PC-3 (cell line): Measurements from ENCODE around the gene RPL37.

Experiments
- CTCF ChIP-seq: fragments of 300-600 bp; sonication (generic); conservative IDR thresholded peaks from 2 replicates; pipeline ENCODE4 v1.5.1; 2017; ENCODE audit warnings: antibody characterized with exemption, low read depth, mild to moderate bottlenecking, low read length
- EZH2 ChIP-seq: fragments of 300-600 bp; sonication (generic); IDR thresholded peaks from one replicate; pipeline ENCODE4 v1.6.1; 2017; ENCODE audit warnings: antibody characterized with exemption, mild to moderate bottlenecking, low read length; ENCODE audit not compliant: unreplicated experiment
- EZH2phosphoT487 ChIP-seq: fragments of 300-600 bp; sonication (generic); IDR thresholded peaks from 2 replicates; pipeline ENCODE4 v1.6.1; 2018; ENCODE audit warnings: mild to moderate bottlenecking, antibody characterized with exemption, low read length, borderline replicate concordance

GRCh38 chr5:40879163-40879942 lies 44.3 kb upstream of the RPL37 start:
- TF ChIP-seq CTCF, result peak; percentile 87
- no peak for TF ChIP-seq EZH2
- no peak for TF ChIP-seq EZH2phosphoT487
